GM06990 (cell line): ENCODE measurements around the gene TMC2.
A peak's percentile ranks its signal among the peaks of the same experiment; 100 is the strongest.

ENCODE experiments used
- DNase-seq: peaks from one replicate; pipeline ENCODE4 v3.0.0-alpha.2; 2011; ENCODE audit not compliant: insufficient read length; ENCODE audit errors: extremely low read depth
- H3K27me3 ChIP-seq: replicated peaks from 2 replicates; pipeline ENCODE4 v1.6.0; 2011; ENCODE audit warnings: low read length; ENCODE audit not compliant: control insufficient read depth, insufficient read depth
- H3K36me3 ChIP-seq: 2 replicates; pipeline ENCODE4 v1.5.1; 2011; ENCODE audit warnings: low read length; ENCODE audit not compliant: control insufficient read depth, insufficient read depth
- H3K4me3 ChIP-seq: replicated peaks from 2 replicates; pipeline ENCODE4 v1.5.1; 2011; ENCODE audit warnings: low read depth, mild to moderate bottlenecking, control low read depth, low read length
- CTCF ChIP-seq: IDR thresholded peaks from 2 replicates; pipeline ENCODE4 v1.5.1; 2011; ENCODE audit warnings: low read length, control low read depth, mild to moderate bottlenecking, inconsistent platforms; ENCODE audit not compliant: insufficient read depth, poor library complexity, severe bottlenecking

TMC2 gene

DNA sequence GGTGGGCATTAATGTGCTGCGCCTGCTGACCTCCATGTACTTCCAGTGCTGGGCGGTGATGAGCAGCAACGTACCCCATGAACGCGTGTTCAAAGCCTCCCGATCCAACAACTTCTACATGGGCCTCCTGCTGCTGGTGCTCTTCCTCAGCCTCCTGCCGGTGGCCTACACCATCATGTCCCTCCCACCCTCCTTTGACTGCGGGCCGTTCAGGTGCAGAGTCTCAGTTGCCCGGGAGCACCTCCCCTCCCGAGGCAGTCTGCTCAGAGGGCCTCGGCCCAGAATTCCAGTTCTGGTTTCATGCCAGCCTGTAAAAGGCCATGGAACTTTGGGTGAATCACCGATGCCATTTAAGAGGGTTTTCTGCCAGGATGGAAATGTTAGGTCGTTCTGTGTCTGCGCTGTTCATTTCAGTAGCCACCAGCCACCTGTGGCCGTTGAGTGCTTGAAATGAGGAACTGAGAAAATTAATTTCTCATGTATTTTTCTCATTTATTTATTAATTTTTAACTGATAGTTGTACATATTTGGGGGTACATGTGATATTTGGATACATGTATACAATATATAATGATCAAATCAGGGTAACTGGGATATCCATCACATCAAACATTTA is 80.8 kb downstream of the TMC2 start:
- Histone ChIP-seq H3K36me3 (no peaks in the 10 kb centered on the region), H3K27me3 (peaks cover 4% of the 10 kb centered on the region), H3K4me3 (no peak overlapping the region)
- TF ChIP-seq CTCF, result no peak
- peak; percentile 5 for DNase-seq

- DNase-seq, result no peak
- Histone ChIP-seq H3K27me3 (peaks cover 2% of the 10 kb centered on the region; the same call in 1 of the 2 replicates), H3K36me3 (no peaks in the 10 kb centered on the region)
Observed at GRCh38 chr20:2618815-2619214, 82.4 kb downstream of the TMC2 start.

GRCh38 chr20:2619337-2619736 is 83.0 kb downstream of the TMC2 start:
- Histone ChIP-seq H3K36me3 (no peaks in the 10 kb centered on the region), H3K4me3 (no peak overlapping the region), H3K27me3 (peaks cover 2% of the 10 kb centered on the region; the same call in 1 of the 2 replicates)
- no peak for DNase-seq
- TF ChIP-seq CTCF, result no peak

More at GRCh38 chr20:2618815-2619214, 82.4 kb downstream of the TMC2 start:
- no peak for TF ChIP-seq CTCF
- no peak overlapping the region for H3K4me3 ChIP-seq

- DNase-seq, result no peak
Observed at GRCh38 chr20:2619961-2620595, 83.7 kb downstream of the TMC2 start.

GRCh38 chr20:2624190-2624589 is 87.8 kb downstream of the TMC2 start:
- DNase-seq, result no peak
- peaks cover 2% of the 10 kb centered on the region; the same call in 1 of the 2 replicates for H3K27me3 ChIP-seq
- no peak overlapping the region for H3K4me3 ChIP-seq

More at GRCh38 chr20:2619961-2620595, 83.7 kb downstream of the TMC2 start:
- Histone ChIP-seq H3K36me3 (no peaks in the 10 kb centered on the region), H3K4me3 (no peak overlapping the region), H3K27me3 (peaks cover 2% of the 10 kb centered on the region; the same call in 1 of the 2 replicates)
- no peak for TF ChIP-seq CTCF

More at GRCh38 chr20:2624190-2624589, 87.8 kb downstream of the TMC2 start:
- no peak for TF ChIP-seq CTCF
- no peaks in the 10 kb centered on the region for H3K36me3 ChIP-seq
